ENCODE results near the gene SCAF8.

SCAF8 gene

GRCh38 chr6:154829970-154830369 lies 96.8 kb downstream of the SCAF8 start:
- no peak for TF ChIP-seq FOXP2 (optimal IDR thresholded peaks at IDR 0.05; ENCODE audit: borderline replicate concordance, extremely low read depth, extremely low read length, insufficient read depth)
- no peak for TF ChIP-seq TAF1 (IDR thresholded peaks at IDR 0.05; ENCODE audit: borderline replicate concordance, insufficient read depth, low read length)

GRCh38 chr6:154830771-154831170 lies 97.6 kb downstream of the SCAF8 start:
- TF ChIP-seq SIN3A (IDR thresholded peaks at IDR 0.05; ENCODE audit: borderline replicate concordance, insufficient read depth, low read length) (no peak), FOXP2 (optimal IDR thresholded peaks at IDR 0.05; ENCODE audit: borderline replicate concordance, extremely low read depth, extremely low read length, insufficient read depth) (no peak), POLR2AphosphoS5 (IDR thresholded peaks at IDR 0.05; ENCODE audit: low read depth, low read length) (no peak), TAF1 (IDR thresholded peaks at IDR 0.05; ENCODE audit: borderline replicate concordance, insufficient read depth, low read length) (no peak), REST (IDR thresholded peaks at IDR 0.05; ENCODE audit: insufficient read depth in 1 of 2, low read depth in 2 of 2, low read length in 2 of 2) (no peak)

- TF ChIP-seq POLR2AphosphoS5 (IDR thresholded peaks at IDR 0.05; ENCODE audit: low read depth, low read length) (no peak), FOXP2 (optimal IDR thresholded peaks at IDR 0.05; ENCODE audit: borderline replicate concordance, extremely low read depth, extremely low read length, insufficient read depth) (no peak), TAF1 (IDR thresholded peaks at IDR 0.05; ENCODE audit: borderline replicate concordance, insufficient read depth, low read length) (no peak), SIN3A (IDR thresholded peaks at IDR 0.05; ENCODE audit: borderline replicate concordance, insufficient read depth, low read length) (no peak), REST (IDR thresholded peaks at IDR 0.05; ENCODE audit: insufficient read depth in 1 of 2, low read depth in 2 of 2, low read length in 2 of 2) (no peak)
These were observed 102.1 kb downstream of the SCAF8 start for GRCh38 chr6:154835307-154835706.

- TF ChIP-seq FOXP2 (optimal IDR thresholded peaks at IDR 0.05; ENCODE audit: borderline replicate concordance, extremely low read depth, extremely low read length, insufficient read depth) (no peak), SIN3A (IDR thresholded peaks at IDR 0.05; ENCODE audit: borderline replicate concordance, insufficient read depth, low read length) (no peak), POLR2AphosphoS5 (IDR thresholded peaks at IDR 0.05; ENCODE audit: low read depth, low read length) (no peak), REST (IDR thresholded peaks at IDR 0.05; ENCODE audit: insufficient read depth in 1 of 2, low read depth in 2 of 2, low read length in 2 of 2) (no peak), TAF1 (IDR thresholded peaks at IDR 0.05; ENCODE audit: borderline replicate concordance, insufficient read depth, low read length) (no peak)
These were observed 106.3 kb downstream of the SCAF8 start for GRCh38 chr6:154839546-154839945.

GRCh38 chr6:154840363-154840762 lies 107.1 kb downstream of the SCAF8 start:
- no peak for TF ChIP-seq REST (IDR thresholded peaks at IDR 0.05; ENCODE audit: insufficient read depth in 1 of 2, low read depth in 2 of 2, low read length in 2 of 2)

Measured in PFSK-1 (cell line).